Cerebellar cortex (tissue), 1 donor: Measurements from ENCODE around the gene GPC5.
"Not testable (repeated sequence)": the region's sequence is repeated elsewhere in the genome, so short reads cannot be mapped to it uniquely, and the experiment has no call there.

Experiments used
- DNase-seq: peaks from one replicate; pipeline ENCODE4 v3.0.0-alpha.2; 2015; ENCODE audit warnings: low spot score

Gene GPC5

DNA sequence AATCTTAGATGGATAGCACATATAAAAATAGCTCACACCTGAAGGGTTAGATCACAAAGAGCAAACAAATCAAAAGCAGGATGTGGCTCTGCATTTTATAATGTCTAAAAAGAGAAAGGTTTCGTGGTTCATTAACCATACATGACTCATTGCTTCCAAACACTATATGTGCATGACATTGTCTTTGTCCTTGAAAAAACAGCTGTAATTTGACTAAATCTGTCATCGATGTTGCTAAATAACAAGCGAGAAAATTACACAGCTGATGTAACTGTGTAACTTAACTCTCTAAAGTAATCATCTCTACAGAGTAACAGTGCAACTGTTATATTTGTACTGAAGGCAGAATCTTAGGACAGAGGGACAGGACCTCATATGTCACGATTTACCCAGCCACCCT lies 1445.1 kb downstream of the GPC5 start:
- DNase-seq: no peak

GRCh38 chr13:92849381-92849780 lies 1451.0 kb downstream of the GPC5 start:
- no peak for DNase-seq

DNA sequence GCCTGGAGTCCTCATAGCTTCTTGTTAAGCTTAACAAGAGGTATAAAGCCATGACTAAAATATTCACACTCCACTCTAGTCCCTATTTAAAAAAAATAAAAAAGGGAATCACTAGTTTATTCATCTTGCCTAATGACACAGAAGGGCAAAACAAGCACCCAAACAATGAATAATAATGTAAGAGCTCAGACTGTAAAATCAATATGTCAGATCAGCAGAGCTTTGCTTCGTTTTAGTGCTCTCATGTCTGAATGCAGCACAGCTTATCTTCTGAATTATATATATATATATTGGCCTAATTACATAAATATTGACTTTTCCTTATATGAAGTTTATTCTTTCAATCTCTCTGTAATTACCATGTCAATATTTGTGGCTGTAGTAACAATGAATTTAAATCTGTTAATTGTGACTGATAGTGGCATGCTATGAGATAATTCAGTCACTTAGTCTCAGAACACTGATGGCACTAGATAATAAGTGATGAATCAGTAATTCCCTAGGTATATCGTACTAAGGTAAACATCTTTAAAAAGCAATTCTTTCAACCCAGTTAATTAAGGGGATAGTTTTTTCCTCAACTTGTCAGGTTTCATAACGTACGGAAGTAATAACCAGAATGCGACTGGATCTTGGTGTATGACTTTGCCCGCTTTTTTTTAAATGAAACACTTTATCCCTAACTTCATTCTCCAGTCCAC lies 1466.3 kb downstream of the GPC5 start:
- no peak for DNase-seq

DNA sequence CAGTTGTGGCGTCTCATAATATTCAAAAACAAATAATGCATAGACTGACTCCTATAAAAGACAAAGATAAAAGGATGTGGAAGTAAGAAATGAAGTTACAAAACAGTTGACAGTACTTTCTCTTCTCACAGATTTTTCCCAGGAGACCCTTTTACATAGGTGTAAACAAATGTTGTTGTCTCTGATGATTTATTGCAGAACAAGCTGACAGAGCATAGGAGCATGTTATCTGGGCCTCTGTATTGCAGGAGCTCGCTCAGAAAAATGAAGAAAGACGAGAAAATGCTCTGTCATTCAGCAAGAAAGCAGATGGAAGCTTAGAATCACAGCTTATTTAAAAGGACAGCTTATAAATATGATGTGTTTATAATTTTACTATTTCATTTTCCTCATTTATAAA lies 1474.6 kb downstream of the GPC5 start:
- DNase-seq: no peak

DNA sequence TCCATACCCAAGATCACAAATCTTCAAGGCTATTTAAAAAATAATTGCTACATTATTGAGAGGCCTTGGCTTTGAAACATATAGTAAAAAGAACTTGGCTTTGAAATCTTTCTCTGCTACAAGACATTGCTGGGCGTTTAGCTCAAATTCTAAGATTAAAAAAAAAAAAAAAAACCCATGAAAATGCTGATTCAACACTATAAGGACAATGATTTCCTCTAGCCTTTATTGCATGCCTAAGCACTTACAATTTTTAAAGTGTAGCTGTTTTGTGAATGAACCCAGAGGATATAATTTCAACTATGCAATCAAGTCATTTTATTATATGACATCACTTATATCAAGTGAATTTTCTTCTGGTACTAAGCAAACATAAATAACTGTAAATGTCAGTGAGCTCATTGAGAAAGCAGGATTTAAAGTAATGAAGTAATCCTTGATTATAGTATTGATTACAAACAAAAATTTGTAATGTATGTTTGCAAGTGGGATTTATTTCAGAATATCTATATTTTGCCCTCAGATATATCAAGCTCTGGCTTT lies 1488.2 kb downstream of the GPC5 start:
- DNase-seq: no peak

- DNase-seq: no peak
These were observed 1496.0 kb downstream of the GPC5 start for GRCh38 chr13:92894447-92894846.

DNA sequence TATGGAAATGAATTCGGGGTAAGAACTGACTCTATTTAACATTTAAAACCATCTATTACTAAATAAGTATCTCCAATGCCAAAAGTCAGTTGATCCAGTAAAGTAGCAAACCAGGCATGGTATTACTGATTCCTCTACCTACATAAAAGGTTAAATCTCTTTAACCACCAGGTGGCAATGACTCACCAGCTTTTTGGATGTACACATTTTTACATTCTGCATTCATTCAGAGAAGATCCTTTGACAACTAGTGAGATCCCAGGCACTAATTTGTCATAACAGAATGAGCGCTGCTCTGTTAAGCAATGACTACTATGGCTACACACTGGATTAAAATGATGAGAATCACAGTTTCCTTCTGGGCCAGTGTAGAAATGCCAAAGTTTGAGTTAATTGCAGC lies 1498.4 kb downstream of the GPC5 start:
- DNase-seq: no peak

- not testable (repeated sequence) for DNase-seq
These were observed 1500.5 kb downstream of the GPC5 start for GRCh38 chr13:92898946-92899345.

- DNase-seq: no peak
These were observed 1502.0 kb downstream of the GPC5 start for GRCh38 chr13:92900446-92900845.

DNA sequence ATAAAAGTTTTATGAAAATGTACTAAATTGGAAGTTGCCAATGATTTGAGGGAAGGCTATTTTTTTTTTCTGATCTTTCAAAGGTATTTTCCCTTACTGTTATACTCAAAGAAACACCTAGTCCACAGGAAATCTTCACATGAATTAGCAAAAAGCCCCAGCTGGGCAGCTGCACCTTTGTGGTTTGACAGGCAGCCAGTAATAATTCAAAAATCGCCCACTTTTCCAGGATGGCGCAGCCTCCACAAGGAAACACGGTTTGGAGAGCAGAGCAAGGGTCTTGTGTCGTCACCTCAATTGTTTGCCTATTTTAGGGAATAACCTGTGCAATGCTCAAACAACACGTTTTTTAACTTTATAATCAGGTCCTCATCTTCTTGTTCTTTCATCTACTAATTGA lies 1503.3 kb downstream of the GPC5 start:
- DNase-seq: no peak

DNA sequence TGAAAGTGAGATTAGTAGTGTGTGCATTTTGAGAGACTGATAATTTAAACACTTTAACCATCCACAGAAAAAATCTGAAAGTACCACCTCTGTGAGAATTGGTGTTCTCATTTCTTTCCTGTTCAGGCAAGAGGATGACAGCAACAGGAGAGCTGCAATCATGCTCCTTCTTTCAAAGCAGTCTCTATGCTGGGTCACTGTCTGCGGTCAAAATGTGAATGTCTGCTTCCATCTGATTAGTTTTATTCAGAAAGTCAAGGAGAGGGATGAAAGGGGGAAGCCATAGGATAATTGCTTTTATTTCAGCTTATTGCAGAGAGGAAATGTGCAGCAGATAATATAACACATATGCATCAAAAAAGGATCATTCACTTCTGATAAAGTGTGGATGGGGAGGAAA lies 1514.2 kb downstream of the GPC5 start:
- DNase-seq: no peak

GRCh38 chr13:92913840-92914239 lies 1515.4 kb downstream of the GPC5 start:
- DNase-seq: no peak
